GM21390 (cell line): ENCODE results near the gene CACNA2D1.
A peak's percentile ranks its signal among the peaks of the same experiment; 100 is the strongest.

Experiments used
- ATAC-seq: cut with Tn5 transposase; IDR thresholded peaks from one replicate; pipeline ENCODE4 v1.9.1; 2021; ENCODE audit not compliant: unreplicated experiment

CACNA2D1 gene

GRCh38 chr7:82443547-82444219 is at the start of gene CACNA2D1:
CACNA2D1 (minus strand) TSS chr7:82443777.
- ATAC-seq, result no peak

GRCh38 chr7:82481499-82482097 is 38.0 kb upstream of the CACNA2D1 start:
- ATAC-seq, result peak; percentile 74

- ATAC-seq, result no peak
Measured at GRCh38 chr7:82477733-82478515, 34.3 kb upstream of the CACNA2D1 start.

DNA sequence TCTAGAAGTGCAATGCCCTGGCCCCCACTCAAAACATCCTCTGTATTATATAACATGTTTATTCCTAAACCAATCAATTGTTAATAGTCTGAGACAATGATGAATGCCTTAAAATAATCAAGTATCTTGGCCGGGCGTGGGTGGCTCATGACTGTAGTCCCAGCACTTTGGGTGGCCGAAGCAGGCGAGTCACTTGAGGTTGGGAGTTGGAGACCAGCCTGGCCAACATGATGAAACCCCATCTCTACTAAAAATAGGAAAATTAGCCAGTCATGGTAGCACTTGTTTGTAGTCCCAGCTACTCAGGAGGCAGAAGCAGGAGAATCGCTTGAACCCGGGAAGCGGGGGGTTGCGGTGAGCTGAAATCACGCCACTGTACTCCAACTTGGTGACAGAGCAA is 29.4 kb upstream of the CACNA2D1 start:
- no peak for ATAC-seq

GRCh38 chr7:82471351-82472020 is 27.9 kb upstream of the CACNA2D1 start:
- no peak for ATAC-seq

- ATAC-seq, result no peak
Measured at GRCh38 chr7:82469207-82469606, 25.6 kb upstream of the CACNA2D1 start.

DNA sequence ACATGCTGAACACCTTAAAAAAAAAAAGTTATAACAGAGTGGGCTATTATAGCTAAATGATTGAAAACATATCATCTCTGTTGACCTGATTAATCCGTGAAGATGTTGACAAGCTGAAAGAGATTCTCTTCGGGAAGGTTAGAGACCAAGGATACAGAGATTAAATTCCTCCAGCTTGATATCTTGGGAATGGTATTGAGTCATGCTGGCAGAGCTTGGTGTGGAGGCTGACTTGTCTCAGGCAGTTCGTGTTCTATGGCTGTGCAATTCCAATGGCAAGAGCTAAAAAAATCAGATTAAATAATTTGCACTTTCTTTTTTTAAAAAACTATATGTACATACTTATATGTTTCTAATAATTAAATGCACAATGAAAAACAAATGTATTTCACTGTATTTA is 24.9 kb upstream of the CACNA2D1 start:
- ATAC-seq, result no peak

DNA sequence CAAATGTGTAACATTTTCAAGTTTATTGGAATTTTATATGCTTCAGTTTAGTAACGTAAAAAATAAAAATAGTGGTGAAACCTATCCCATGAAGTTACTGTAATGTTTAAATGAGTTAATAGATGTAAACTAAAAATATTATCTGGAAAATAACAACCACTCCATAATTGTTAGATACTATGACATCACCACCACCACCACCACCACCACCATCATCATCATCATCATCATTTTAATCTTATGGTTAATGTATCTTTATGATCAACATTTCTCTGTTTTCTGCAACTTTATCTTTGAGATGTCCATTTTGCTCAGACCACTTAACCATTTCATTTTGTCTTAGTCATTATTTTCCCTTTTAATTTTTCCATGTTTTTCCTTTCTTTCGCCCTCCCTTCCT is 23.4 kb upstream of the CACNA2D1 start:
- ATAC-seq, result no peak

DNA sequence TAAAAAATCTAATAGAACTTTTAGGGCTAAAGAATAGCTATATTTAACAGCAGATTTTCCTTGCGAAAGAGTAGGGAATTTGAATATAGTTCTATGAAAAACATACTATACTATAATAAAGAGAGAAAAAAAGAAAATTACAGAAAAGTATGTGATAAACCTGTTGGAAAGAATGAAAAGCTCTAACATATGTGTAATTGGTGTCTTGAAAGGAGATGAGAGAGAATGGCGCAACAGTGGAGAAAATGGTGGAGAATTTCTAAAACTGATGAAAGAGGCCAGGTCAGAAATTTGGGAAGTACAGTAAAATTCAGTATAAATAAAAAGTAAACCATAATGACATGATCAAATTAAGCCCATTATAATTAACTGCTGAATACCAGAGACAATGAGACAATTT is 20.8 kb upstream of the CACNA2D1 start:
- no peak for ATAC-seq

GRCh38 chr7:82455295-82455694 is 11.7 kb upstream of the CACNA2D1 start:
- no peak for ATAC-seq

DNA sequence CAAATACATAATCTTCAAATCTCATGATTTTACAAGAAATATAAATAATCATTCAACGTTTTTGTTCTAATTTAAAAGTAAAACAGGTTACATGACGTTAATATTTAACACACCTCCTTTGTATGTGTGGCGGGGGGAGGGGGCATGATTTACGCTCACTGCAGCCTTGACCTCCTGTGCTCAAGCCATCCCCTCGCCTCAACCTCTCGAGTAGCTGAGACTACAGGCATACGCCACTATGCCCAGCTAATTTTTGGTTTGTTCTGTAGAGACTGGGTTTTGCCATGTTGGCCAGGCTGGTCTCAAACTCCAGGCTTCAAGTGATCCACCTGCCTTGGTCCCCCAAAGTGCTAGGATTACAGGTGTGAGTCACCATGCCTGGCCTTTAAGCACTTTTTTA is 7.2 kb upstream of the CACNA2D1 start:
- ATAC-seq, result no peak

GRCh38 chr7:82449910-82450309 is 6.3 kb upstream of the CACNA2D1 start:
- no peak for ATAC-seq

DNA sequence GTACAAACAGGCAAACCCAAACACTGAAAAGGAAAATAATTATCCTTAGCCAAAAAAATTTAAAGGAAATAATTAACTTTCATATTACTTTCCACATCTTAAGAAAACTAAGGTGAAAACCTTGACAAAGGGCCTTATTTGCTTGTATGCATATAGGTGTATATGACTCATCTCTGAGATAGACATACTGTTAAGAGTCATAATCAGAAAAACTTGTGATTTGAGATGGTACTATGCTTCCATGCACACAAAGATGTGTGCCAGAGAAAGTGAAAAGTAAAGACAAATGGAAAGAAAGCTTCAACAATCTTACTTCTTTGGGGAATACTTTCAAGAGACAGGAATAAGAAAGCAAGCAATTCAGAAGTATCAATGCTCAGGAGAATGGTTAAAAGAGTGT is 3.3 kb upstream of the CACNA2D1 start:
- ATAC-seq, result no peak

DNA sequence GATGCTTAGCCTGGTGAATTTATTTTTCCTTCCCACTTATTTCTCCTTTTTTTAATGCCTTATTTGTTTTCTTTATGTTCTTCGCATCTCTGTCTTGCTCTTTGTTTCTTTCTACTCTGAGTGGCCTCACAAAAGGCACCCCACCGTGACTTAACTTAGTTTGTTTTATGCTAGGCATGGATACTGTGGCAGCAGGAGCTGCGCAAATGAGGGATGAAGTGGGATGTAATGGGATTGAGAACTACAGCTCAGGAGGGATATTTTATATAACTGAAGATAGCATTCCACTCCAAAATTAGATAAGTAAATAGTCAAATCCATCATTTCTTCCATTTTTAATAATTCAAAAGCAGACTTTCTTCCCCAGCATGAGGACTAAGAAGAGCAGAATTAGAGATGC is 1.7 kb upstream of the CACNA2D1 start:
- no peak for ATAC-seq

- no peak for ATAC-seq
Measured at GRCh38 chr7:82444220-82444909, 788 bp upstream of the CACNA2D1 start.

- ATAC-seq, result no peak
Measured at GRCh38 chr7:82443036-82443546, 486 bp downstream of the CACNA2D1 start.

- no peak for ATAC-seq
Measured at GRCh38 chr7:82442492-82443035, 1.0 kb downstream of the CACNA2D1 start.

GRCh38 chr7:82441669-82442478 is 1.7 kb downstream of the CACNA2D1 start:
- no peak for ATAC-seq

- no peak for ATAC-seq
Measured at GRCh38 chr7:82438521-82438920, 5.1 kb downstream of the CACNA2D1 start.

DNA sequence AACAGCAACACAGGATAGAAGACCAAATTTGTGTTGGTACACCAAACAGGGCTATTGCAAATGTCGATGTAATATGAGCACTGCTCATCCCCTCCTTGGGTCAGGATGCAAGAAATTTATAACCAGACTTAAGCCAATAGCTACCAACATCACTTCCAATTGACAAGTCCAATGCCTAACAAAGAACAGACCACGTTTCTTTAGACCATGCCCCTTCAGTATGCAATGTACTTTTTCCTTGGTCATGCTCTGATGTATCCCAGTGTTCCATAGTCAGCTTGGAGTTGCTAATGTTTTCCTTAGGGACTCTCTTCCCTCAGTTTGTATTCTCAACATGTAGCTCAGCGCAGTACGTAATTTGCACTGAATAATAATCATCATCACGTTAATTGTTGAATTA is 7.8 kb downstream of the CACNA2D1 start:
- ATAC-seq, result no peak
